ENCODE results near the gene FRMD6. TPM values are rescaled to one million over a fixed set of nuclear protein-coding genes. Genes with fewer than 3 reads are reported as not detected.

FRMD6 gene
- total and polyA plus RNA-seq, 4 donors, result 3.2 to 27.2 (median 8.6) TPM

- TF ChIP-seq CTCF (IDR thresholded peaks at IDR 0.05; ENCODE audit: control extremely low read depth, extremely low read depth), result no peak
- Histone ChIP-seq H3K9ac (ENCODE audit: insufficient read depth in 1 of 2, low read length in 2 of 2) (no peak overlapping the region), H3K9me3 (ENCODE audit: control insufficient read depth in 4 of 4, insufficient read depth in 3 of 4, low read length in 3 of 4) (no peaks in the 10 kb centered on the region), H3K36me3 (ENCODE audit: control insufficient read depth in 4 of 4, insufficient read depth in 4 of 4, low read length in 4 of 4) (peaks cover 0 to 5% (median under 1%) of the 10 kb centered on the region in 4 donors), H3K4me3 (no peak overlapping the region), H3K27me3 (ENCODE audit: control insufficient read depth in 3 of 3, insufficient read depth in 3 of 3, low read length in 2 of 3) (no peaks in the 10 kb centered on the region), H3K27ac (ENCODE audit: low read depth in 1 of 2, low read length in 1 of 2) (no peak overlapping the region), H3K4me1 (ENCODE audit: control insufficient read depth in 5 of 5, insufficient read depth in 5 of 5, low read length in 5 of 5) (no peaks in the 10 kb centered on the region)
- WGBS, 2 donors, result 92 to 97% methylated on average over 3 of the region's 3 CpGs
- ATAC-seq (ENCODE audit: insufficient read depth, low FRiP score) (no peak), DNase-seq (no peak)
Observed at GRCh38 chr14:51643140-51643539, 8.6 kb upstream of the FRMD6 start.

GRCh38 chr14:51644217-51644933 is 7.3 kb upstream of the FRMD6 start:
- ATAC-seq (ENCODE audit: insufficient read depth, low FRiP score) (no peak), DNase-seq (peak in 2 of 3 donors; percentile 46 to 55)
- H3K27me3 ChIP-seq (ENCODE audit: control insufficient read depth in 3 of 3, insufficient read depth in 3 of 3, low read length in 2 of 3), result no peaks in the 10 kb centered on the region
- peaks cover 0 to 6% (median 0%) of the 10 kb centered on the region in 5 donors for H3K4me1 ChIP-seq (ENCODE audit: control insufficient read depth in 5 of 5, insufficient read depth in 5 of 5, low read length in 5 of 5)
- 86 to 93% methylated on average over 5 of the region's 5 CpGs for WGBS, 2 donors
- TF ChIP-seq CTCF (IDR thresholded peaks at IDR 0.05; ENCODE audit: control extremely low read depth, extremely low read depth), result no peak
- H3K9me3 ChIP-seq (ENCODE audit: control insufficient read depth in 4 of 4, insufficient read depth in 3 of 4, low read length in 3 of 4), result no peaks in the 10 kb centered on the region
- no peak overlapping the region for H3K4me3 ChIP-seq
- H3K27ac ChIP-seq (ENCODE audit: low read depth in 1 of 2, low read length in 1 of 2), result no peak overlapping the region
- no peak overlapping the region for H3K9ac ChIP-seq (ENCODE audit: insufficient read depth in 1 of 2, low read length in 2 of 2)
- H3K36me3 ChIP-seq (ENCODE audit: control insufficient read depth in 4 of 4, insufficient read depth in 4 of 4, low read length in 4 of 4), result peaks cover 0 to 5% (median under 1%) of the 10 kb centered on the region in 4 donors

- WGBS, 2 donors, result 78 to 89% methylated on average over 2 of the region's 2 CpGs
Observed at GRCh38 chr14:51648296-51648695, 3.4 kb upstream of the FRMD6 start.

More at GRCh38 chr14:51648296-51648695, 3.4 kb upstream of the FRMD6 start:
- H3K27me3 ChIP-seq (ENCODE audit: control insufficient read depth in 3 of 3, insufficient read depth in 3 of 3, low read length in 2 of 3), result no peaks in the 10 kb centered on the region
- H3K4me1 ChIP-seq (ENCODE audit: control insufficient read depth in 5 of 5, insufficient read depth in 5 of 5, low read length in 5 of 5), result peaks cover 0 to 17% (median 0%) of the 10 kb centered on the region in 5 donors
- TF ChIP-seq CTCF (IDR thresholded peaks at IDR 0.05; ENCODE audit: control extremely low read depth, extremely low read depth), result no peak
- H3K36me3 ChIP-seq (ENCODE audit: control insufficient read depth in 4 of 4, insufficient read depth in 4 of 4, low read length in 4 of 4), result no peaks in the 10 kb centered on the region
- no peak overlapping the region for H3K9ac ChIP-seq (ENCODE audit: insufficient read depth in 1 of 2, low read length in 2 of 2)
- DNase-seq (no peak), ATAC-seq (ENCODE audit: insufficient read depth, low FRiP score) (no peak)
- H3K9me3 ChIP-seq (ENCODE audit: control insufficient read depth in 4 of 4, insufficient read depth in 3 of 4, low read length in 3 of 4), result no peaks in the 10 kb centered on the region
- no peak overlapping the region for H3K27ac ChIP-seq (ENCODE audit: low read depth in 1 of 2, low read length in 1 of 2)
- no peak overlapping the region for H3K4me3 ChIP-seq
